Esophagus squamous epithelium (tissue), 4 donors: ENCODE results near the gene EFCAB12.
A peak's percentile ranks its signal among the peaks of the same experiment; 100 is the strongest.

Source experiments
- CTCF ChIP-seq, 6 experiments: fragments of 450-650 bp in 4 of 6; fragments of 200-600 bp in 2 of 6; sonication (generic) in 2 of 6; IDR thresholded peaks; one replicate each; pipeline ENCODE4 v1.5.1; 2016 to 2019; ENCODE audit warnings: antibody characterized with exemption in 6 of 6, mild to moderate bottlenecking in 4 of 6, moderate library complexity in 4 of 6
- POLR2A ChIP-seq, 4 donors: fragments of 450-650 bp; IDR thresholded peaks; one replicate each; pipeline ENCODE4 v1.6.1; 2017; ENCODE audit warnings: antibody characterized with exemption in 4 of 4, mild to moderate bottlenecking in 4 of 4, moderate library complexity in 3 of 4

- TF ChIP-seq CTCF (IDR thresholded peaks at IDR 0.05) (peak in 1 of 6 experiments; percentile 9), POLR2A (IDR thresholded peaks at IDR 0.05) (no peak)
Observed at GRCh38 chr3:129352650-129353588, 75.5 kb downstream of the EFCAB12 start.
